Measurements from ENCODE around the gene CDCA4.

CDCA4 gene

DNA sequence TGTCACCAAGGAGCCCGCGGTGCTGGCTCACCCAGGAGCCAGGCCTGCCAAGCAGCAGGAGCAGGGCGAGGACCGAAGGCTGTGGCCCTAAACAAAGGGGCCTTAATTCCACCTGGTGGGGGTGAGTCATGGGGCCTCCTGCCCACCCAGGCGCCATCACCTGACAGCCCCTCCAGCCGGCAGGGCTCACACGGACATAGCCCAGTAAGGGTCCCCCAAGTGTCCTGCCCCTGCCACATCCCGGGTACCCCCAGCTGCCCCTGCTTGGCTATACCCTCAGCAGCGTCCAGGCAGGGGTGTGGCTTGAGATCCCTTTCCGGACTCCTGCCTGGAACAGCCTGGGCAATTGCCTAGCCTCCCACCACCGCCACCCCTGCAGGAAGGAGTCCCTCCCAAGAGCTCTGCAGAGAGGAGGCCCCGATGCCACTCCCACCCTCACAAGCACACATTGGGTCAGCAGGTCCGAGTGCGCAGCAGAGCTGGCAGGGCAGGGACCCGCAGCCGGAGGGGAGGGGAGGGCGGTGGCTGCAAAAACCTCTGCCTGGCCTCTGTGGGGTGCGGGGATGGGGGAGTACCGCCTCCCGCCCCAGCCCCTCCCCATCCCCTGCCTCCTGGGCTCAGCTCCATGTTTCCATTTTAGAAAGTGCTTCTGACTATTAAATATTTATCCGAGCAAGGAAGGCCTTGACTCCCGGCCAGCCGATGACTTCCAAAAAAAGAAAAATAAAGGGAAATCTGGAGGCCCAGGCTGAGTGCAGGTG, 47.3 kb downstream of the CDCA4 start:
- no peak for DNase-seq

DNA sequence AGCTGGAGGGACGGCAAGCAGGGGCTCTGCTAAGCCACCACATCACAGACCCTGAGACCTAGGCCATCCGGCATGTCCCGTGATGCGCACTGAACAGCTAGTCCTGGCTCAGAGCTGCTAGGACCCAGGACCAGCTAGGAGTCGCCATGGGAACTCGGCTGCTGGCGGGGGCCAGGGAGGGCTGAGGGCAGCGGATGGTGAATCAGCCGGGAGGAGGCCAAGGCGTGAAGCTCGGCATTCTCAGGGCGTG, 47.8 kb downstream of the CDCA4 start:
- peak in 1 of 2 experiments; percentile 53 for DNase-seq

DNA sequence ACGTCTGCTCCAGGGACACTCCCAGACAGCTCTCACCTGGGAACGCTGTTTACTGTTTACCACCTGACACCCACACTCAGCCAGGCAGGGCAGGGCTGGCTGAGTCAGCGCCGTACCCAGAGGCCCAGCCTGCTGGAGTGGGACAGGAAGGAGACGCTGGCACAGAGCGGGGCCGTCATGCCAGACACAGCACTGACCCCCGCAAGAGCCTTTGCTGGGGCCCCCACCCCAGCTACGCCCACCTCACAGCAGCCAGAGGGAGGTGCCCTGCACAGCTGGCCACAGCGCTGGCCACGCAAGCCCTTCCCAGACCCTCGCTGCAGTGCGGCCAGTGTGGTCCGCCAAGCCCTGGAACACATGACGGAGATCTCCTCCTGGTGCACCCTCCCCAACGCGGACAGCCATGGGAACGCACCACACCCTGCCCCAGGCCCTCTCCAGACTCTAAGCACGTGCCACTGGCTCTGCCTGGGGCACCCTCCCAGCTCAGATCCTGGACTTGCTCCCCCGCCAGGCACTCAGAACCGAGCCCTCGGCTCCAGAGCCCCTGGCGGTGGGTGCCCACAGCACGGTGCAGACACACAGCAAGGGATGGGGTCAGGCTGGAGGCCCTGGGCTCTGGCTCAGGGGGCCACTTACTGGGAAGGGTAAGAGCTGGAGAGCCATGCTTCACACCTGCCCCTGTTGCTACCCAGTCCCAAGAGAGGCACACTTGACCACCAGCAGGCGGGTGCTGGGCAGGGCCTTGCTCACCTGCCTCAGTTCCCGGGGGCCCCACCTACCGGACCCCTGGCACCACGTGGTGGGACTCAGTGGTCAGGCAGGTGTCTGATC, 48.4 kb downstream of the CDCA4 start:
- DNase-seq, result peak; percentile 33 to 75

DNA sequence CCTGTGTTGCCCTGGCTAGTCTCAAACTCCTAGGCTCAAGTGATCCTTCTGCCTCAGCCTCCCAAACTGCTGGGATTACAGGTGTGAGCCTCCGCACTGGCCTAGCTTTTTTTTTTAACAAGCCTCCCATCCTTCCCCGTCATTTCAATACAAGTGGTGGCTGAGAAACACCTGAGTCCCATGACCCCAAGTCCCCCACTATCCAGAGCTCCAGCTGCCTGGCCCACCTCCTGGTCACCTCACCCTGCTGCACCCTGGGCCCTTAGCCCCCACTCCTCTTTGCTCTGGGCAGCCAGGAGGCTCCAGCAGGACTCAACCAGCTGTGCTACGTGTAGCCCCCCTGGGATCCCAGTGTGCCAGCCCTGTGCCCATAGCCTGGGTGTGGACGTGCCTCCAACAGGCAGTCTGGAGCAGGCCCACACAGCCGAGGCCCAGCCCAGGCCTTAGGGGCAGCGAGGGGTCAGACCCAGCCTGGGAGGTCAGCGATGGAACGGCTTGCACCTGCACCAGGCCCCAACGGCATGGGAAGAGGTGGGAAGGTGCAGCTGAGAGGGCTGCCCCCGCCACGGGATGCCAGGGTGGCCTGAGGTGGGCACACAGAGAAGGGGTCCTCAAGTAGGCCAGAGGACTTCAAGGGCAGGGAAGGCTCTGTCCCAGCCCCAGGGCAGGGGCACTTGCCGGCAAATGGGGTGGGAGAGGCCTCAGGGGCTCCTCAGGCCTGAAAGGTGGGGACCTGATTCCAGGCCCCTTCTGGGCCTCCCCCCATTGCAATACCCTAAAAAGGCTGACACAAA, 49.2 kb downstream of the CDCA4 start:
- no peak for DNase-seq

DNA sequence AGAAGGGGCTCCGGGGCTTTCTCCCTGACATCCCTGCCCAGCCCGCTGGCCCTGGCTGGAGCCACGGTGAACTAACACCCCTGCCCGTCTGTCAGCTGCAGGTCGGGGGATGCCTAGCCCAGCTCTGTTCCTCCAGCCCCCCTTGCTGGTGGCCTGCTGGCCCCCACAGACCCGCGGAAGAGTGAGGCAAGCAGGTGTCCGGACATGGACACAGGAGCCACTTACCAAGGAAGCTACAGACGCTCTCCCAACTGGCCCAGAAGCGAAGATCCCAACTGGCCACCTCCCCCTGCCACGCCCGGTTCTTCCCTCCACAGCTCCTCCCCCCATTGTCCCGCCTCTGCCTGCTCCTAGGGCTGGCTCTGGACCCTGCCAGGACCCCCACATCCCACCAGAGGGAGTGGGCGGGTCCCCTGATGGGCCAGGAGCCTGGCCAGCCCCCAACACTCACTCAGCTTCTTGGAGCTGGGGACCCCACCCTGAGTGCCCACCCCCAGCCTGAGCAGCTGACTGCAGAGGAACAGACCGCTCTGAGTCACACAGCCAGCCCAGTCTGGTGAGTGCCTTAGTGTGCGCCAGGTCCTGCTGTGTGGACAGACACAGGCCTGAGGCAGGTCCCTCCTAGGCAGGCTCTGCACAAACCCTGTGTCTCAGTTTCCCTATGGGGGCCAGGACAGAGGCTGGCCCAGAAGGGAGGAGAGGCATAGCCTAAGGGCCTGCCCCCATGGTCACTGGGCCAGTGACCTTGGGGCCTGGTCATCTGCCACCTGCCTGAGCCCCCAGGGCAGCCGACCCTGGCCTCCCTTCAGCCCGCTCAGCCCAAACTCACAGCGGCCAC, 50.4 kb downstream of the CDCA4 start:
- no peak for DNase-seq

DNA sequence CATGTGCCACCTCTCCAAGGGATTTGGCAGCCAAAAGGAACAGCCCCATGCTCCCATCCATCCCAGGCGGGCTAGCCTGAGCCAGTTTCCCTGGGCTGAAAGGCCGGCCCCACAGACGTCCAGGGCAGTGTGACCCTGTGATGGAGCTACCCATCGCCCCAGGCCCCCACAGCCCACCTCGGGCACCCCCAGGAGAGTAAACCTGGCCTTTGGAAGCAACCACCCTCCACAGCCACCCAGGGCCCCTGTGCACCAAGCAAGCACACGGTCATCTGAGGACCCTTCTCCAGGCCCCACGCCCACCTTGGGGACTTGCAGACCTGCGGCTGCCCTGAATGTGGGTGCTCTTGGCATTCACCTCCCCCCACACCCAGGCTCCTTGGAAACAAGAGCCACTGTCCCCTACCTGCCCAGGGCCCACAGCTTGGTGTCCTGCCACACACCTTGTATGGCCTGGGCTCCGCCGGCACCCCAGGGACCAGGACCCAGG, 51.1 kb downstream of the CDCA4 start:
- DNase-seq, result no peak

DNA sequence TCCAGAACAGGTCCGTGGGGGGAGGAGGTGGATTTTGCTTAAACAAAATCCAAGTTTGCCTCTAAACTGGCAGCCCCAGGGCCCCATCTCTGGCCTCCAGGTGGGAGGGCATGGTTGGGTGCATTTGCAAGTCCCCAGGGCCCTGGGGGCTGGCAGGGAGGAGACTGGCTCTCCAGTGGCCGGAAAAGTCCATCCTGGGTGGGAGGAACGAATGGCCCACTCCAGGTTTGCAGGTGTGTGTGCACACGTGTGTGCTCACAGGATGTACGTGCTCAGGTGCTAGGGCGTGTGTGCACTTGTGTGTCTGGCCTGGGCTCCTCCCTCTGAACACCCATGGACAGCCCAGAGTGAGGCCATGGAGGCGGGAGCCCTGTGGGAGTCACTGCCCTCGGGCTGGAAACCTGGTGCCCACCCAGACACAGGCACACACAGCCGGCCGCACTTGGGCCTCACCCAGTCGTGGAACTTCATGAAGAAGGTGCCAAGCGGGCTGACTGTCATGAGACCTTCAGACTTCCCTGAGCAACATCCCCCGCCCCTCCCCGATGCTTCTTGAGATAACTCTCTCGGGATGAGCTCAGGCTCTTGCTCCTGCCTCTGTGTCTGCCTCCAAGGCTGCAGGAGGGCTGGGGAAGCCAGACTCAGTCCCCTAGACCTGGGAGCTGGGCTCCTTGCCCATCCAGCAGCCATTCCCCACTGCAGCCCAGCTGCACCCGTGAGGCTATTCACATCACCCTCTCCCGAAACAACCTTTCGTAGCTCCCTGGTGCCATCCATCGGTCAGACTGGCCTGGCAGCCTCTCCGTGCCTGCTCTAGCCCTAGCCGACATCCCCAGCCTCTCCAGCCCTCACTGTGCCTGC, 52.1 kb downstream of the CDCA4 start:
- DNase-seq, result peak; percentile 73 to 93

DNA sequence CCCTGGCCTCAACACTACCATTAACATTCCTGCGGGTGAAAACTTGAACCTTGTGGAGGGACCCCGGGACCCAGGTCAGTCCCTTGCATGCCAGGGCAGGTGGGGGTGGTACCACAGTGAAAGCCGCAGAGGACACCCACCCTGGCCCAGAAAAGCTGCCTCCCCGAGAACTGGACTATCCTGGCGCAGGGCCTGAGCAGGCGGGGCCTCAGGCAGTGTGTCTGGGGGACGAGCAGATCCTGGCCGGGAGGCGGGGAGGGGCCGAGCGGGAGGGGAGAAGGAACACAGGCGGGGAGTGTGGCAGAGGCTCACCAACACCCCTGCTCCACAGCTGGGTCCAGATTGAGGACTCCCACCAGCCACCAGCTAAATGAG, 52.7 kb downstream of the CDCA4 start:
- DNase-seq, result peak; percentile 73 to 93

DNA sequence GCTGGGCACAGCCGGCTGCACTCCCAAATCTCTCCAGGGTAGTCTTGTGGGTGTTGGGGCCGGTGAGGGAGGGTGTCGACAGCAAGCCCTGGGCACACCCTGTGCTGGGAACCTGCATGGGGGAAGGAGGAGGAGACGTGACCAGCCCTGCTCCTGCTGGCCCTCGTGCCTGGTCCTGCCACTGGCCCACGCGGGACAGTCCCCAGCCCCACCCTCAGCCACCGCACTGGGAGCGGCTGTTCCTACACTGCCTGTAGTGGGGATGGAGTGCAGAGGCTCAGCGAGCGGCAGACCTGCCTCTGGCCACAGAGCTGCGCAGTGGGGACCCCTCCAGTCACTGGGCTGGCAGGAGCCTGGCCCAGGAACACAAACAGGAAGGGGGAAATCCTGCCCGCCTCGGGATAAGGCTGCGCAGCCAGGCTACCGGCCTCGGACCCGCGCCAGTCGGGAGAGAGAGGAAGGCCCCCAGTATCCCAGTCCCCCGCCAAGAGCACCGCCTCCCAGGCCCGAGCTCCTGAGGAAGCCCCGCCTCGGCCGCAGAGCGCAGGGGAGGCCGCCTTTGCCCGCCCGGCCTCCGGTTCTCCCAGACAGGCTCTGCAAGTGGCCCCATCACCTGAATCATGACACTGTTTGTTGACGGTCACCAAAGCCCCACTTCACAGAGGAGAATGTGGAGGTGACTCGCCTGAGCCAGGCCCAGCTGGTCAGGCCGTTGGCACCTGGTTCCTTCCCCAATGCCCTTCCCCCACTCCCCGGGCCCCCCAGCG, 53.3 kb downstream of the CDCA4 start:
- peak in 1 of 2 experiments; percentile 78 for DNase-seq

DNA sequence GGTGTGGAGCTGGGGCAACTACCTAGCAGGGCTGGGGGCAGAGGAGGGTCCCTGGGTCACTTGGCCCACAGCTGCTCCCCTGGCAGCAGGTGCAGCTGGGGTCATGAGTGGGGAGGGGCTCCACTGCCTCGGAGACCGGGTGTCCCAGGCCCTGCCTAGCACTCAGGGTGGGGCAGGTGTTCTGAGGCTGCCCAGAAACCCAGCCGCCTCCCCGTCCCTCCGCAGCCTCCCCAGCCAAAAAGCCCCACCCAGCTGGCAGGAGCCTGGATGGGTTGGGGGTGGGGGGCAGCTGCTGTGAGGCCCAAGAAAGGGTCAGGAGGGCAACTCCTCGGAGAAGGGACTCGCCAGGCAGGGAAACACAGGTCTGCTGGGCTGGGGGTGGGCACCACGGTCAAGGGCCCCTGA, 53.9 kb downstream of the CDCA4 start:
- DNase-seq, result no peak

DNA sequence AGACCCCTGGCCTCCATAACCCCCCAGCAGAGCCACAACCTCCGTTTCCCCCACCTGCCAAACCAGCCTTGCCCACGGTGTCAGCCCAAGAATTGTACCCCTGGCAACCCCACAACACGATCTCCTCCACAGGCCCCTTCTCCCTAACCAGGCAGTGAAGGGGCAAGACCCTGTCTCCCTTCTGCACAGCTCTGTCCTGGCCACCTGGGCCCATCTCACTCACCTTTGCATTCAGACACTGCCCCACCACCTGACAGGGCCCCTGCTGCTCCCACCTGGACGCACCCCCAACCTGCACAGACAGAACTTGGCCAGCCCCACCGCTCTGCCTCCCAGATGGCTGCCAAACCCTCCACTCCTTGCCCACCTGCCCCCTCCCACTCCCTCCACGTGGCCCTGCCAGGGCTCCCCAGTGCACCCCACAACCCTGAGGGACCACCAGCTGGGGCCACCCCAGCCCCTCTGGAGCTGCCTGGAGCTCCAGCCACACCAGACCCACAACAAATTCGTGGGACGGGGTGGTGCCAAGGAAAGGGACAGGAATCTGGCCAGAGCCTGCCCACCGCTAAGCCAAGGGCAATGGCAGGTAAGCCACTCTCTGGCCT, 54.5 kb downstream of the CDCA4 start:
- no peak for DNase-seq

DNA sequence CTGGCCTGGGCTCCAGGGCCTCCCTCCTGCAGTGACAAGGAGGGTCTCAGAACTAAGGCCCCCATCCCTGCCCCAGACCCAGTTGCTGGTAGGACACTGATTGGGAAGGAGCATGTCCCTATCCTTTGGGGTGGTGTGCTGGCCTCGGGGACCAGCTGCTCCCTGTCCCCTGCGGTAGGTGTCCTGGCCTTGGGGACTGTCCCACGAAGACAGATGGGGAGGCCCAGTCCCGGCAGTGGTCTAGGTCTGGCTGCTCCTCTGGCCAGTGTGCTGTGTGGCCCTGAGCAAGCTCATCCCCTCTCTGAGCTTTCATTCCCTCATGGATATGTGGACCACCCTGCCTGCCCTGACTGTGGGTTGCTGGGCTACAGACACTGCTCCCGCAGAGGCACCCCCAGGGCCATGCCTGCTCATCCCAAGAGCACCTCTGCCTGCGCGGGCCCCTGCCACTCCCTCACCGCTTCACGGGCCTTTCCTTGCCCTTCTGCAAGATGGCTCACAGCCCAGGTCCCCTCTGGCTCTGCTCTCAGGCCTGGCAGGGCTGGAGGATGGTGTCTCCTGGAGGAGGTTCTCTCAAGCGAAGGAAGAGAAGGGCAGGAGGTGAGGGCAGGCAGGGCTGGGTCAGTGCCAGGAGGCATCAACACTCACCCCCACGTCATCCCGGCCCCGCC, 55.2 kb downstream of the CDCA4 start:
- no peak for DNase-seq

DNA sequence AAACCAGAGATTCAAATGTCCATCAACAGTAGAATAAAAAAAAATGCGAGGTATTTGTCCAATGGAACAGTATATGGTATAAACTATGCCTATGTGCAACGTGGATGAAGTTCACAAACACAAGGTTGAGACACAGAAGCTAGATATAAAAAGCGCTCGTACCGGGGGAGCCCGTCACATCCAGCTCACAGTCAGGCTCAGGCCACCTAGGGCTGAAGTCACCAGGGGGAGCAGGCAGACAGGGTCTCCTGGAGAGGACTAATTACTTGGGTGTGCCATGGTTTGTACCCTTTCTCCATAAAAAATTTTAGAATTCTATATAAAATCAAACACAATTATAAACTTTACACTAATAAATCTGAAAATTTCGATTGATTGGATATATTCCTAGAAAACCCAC, 56.3 kb downstream of the CDCA4 start:
- no peak for DNase-seq

Measured in NCI-H526 (cell line).